ENCODE results near the gene NSD1.

The NSD1 gene

DNA sequence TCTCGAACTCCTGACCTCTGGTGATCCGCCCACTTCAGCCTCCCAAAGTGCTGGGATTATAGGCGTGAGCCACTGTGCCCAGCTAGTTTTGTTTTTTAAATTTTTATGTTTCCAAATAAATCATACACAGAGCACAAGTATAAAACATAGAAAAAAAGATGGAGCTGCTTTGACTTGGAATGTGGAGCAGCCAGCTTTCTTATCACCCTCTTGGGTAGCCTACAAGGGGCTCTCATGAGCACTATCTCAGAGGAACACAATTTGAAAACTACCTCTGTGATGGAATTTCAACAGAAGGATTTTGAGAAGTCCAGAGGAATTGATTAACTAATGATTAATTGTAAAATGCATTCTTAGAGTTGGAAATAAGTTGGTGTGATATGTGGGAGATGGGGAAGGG lies 45.9 kb downstream of the NSD1 start:
- no peak for DNase-seq

DNA sequence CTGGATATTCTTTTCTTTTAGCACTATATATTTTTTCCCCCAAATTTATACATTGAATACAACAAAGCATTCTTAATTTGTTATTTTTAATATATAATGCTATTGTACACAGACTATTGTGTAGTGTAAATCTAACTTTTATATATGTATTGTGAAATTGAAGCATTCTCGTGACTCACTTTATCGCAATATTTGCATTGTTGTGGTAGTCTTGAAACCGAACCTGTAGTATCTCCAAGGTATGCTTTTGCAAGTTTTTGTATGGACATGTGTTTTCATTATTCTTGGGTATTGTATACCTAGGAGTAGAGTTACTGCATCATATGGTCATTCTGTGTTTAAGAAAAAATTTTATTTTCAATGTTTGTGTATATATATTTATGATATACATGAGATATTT lies 49.6 kb downstream of the NSD1 start:
- DNase-seq = no peak

DNA sequence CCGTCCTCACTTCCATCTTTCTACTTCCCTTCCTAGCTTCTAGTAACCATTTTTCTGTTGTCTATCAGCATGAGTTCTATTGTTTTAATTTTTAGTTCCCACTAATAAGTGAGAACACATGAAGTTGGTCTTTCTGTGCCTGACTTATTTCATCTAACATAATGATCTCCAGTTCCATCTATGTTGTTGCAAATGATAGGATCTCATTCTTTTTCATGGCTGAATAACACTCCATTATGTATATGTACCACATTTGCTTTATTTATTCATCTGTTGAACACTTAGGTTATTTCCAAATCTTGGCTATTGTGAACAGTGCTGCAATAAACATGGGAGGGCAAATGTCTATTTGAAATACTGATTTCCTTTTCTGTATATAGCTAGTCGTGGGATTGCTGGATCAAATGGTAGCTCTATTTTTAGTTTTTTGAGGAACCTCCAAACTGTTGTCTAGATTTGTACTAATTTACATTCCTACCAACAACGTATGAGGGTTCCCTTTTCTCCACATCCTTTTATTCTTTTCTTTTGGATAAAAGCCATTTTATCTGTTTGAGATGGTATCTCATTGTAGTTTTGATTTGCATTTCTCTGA lies 50.3 kb downstream of the NSD1 start:
- no peak for DNase-seq

DNA sequence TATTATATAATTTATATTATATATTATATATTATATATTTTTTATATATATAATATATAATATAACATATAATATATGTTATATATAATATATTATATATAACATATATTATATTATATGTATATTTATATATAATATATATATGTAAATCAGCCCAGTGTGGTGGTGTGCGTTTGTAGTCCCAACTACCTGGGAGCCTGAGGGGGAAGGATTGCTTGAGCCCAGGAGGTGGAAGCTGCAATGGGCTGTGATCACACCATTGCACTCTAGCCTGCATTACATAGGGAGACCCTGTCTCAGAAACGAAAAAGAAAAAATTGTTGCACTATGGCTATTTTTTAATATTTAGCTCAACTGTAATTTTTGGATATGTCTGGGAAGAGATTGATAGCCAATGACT lies 52.4 kb downstream of the NSD1 start:
- no peak for DNase-seq

DNA sequence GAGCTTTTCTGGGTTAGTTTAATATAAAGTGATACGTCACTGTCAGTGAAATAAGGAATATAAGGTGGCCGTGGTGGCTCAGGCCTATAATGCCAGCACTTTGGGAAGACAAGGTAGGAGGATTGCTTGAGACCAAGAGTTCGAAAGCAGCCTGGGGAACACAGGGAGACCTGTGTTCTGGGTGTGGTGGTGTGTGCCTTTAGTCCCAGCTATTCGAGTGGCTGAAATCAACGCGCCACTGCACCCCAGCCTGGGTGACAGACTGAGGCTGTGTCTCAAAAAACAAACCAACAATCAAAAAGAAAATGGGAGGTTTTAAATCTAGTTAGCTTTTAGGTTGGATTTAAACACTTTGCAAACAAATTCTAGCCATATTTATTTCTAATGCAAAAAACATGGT lies 53.1 kb downstream of the NSD1 start:
- DNase-seq = no peak

GRCh38 chr5:177188775-177189174 lies 55.2 kb downstream of the NSD1 start:
- no peak for DNase-seq

DNA sequence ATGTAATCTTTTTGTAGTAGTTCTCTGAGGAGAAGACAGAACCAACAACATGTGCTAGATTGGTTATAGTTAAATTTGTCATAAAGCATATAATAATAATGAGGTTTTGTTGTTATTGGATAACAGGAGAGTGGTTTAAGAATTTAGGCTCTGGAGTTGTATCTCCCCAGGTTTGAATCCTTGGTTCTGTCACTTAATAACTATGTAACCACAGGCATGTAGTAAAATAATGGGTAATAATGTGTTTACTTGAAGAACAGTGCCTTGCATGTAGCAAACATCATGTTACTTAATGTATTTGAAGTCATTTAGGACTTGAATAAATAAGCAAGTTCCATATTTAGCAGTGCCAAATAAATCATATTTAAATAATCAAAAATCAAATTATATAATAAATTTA lies 55.8 kb downstream of the NSD1 start:
- DNase-seq = no peak

- DNase-seq = no peak
These were observed 56.4 kb downstream of the NSD1 start for GRCh38 chr5:177189965-177190364.

DNA sequence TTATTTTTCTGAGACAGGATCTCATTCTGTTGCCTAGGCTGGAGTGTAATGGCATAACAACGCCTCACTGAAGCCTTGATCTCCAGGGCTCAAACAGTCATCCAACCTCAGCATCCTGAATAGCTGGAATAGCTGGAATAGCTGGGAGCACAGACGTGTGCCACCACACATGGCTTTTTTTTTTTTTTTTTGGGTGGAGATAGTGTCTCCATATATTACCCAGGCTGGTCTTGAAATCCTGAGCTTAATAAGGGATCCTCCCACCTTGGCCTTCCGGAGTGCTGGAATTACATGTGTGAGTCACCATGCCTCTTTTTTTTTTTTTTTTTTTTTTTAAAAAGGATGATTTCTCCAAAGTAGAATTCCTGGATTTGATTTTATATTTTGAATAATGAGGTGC lies 60.7 kb downstream of the NSD1 start:
- no peak for DNase-seq

DNA sequence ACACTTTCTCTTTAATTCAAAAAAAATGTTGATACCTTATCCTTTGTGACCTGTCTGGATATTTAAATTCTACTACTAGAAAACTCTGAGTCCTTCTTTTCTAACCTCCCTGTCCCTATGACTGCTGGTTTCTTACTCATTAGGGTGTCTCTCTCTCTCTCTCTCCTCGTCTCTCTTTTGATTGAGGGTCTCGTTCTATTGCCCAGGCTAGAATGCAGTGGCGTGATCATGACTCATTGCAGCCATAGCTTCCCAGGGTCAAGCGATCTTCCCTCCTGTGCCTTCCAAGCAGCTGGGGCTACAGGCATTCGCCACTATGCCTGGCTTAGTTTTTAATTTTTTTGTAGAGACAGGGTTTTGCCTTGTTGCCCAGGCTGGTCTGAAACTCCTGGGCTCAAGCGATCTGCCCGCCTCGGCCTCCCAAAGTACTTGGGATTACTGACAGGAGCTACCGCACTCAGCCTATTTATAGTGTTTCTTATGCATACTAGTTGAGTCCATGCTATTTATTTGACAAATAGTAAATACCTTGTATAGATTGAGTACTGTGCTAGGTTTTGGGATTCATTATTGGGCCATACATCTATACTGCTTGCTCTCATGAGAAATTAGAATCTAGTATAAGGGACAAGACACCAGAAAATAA lies 61.9 kb downstream of the NSD1 start:
- no peak for DNase-seq

GRCh38 chr5:177198738-177199137 lies 65.2 kb downstream of the NSD1 start:
- no peak for DNase-seq

DNA sequence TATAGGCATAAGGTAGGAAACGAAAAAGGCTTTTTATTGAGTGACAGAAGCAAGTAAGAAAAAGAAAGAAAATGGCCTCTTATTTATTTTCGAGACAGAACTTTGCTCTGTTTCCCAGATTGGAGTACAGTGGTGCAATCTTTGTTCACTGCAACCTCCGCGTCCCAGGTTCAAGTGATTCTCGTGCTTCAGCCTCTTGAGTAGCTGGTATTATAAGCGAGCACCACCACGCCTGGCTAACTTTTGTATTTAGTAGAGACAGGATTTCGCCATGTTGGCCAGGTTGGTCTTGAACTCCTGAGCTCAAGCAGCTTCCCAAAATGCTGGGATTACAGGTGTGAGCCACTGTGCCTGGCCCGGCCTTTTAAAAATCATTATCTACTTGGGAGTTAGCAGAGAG lies 70.7 kb downstream of the NSD1 start:
- DNase-seq = no peak

DNA sequence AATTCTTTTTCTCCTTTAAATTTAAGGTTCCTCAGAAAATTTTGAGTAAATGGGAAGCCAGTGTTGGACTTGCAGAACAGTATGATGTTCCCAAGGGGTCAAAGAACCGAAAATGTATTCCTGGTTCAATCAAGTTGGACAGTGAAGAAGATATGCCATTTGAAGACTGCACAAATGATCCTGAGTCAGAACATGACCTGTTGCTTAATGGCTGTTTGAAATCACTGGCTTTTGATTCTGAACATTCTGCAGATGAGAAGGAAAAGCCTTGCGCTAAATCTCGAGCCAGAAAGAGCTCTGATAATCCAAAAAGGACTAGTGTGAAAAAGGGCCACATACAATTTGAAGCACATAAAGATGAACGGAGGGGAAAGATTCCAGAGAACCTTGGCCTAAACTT lies 76.0 kb downstream of the NSD1 start:
- DNase-seq = no peak

GRCh38 chr5:177212242-177212641 lies 78.7 kb downstream of the NSD1 start:
- no peak for DNase-seq

- DNase-seq = no peak
These were observed 87.0 kb downstream of the NSD1 start for GRCh38 chr5:177220576-177220975.

GRCh38 chr5:177222269-177222668 lies 88.7 kb downstream of the NSD1 start:
- DNase-seq = no peak

- no peak for DNase-seq
These were observed 92.2 kb downstream of the NSD1 start for GRCh38 chr5:177225798-177226197.

DNA sequence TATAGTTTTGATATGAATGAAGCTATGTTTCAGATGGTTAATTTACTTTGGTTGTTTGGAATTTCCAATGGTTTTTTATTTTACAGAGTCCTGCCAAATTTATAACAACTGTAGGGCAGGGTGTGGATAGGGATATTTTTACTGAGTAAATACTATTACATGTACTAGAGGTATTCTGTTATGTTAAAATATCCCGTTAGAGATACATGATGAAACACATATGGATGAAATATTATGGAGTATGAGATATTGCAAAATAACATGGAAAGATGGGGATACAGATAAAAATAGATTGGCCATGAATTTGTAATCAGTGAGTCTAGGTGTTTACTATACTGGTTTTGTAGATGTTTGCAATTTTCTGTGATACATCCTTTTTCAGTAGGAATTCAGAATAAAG lies 93.3 kb downstream of the NSD1 start:
- no peak for DNase-seq

DNA sequence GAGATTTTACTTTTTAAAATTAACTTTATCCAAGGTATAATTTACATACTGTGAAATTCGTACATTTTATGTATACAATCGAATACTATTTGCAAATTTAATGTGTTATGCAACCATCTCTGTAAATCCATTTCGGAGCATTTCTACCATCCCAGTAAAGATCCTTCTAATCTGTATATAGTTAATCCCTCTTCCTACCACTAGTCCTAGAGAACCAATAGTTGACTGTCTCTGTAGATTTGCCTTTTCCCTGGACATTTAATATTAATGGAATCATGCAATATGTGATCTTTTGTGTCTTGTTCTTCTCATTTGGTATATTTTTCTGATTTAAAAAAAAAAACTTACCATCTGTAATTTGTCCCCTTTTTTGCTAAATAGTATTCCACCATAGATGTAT lies 95.2 kb downstream of the NSD1 start:
- DNase-seq = no peak

- DNase-seq = no peak
These were observed 97.1 kb downstream of the NSD1 start for GRCh38 chr5:177230660-177231059.

DNA sequence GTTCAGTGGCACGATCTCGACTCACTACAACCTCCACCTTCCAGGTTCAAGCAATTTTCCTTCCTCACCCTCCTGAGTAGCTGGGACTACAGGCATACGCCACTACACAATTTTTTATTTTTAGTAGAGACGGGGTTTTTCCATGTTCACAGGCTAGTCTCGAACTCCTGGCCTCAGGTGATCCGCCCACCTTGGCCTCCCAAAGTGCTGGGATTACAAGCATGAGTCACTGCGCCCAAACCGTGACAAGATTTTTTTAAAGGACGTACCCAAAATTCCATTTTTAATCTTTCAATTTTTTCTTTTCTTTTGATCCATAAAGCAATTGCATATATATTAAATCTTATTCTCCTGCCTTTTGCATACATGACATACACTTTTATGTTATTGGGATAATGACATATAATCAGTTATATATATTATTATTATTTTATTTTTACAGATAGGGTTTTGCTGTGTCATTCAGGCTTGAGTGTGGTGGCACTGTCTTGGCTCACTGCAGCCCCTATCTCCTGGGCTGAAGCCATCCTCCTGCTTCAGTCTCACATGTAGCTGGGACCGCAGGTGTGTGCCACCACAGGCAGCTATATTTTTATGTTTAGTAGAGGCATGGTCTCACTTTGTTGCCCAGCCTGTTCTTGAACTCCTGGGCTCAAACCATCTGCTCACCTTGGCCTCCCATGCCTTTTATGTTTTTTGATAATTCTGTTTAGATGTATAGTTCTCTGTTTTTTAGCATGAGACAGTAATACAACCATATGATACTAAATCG lies 98.1 kb downstream of the NSD1 start:
- no peak for DNase-seq

GRCh38 chr5:177232358-177232757 lies 98.8 kb downstream of the NSD1 start:
- no peak for DNase-seq

GRCh38 chr5:177232761-177233160 lies 99.2 kb downstream of the NSD1 start:
- DNase-seq = no peak

GRCh38 chr5:177233206-177233605 lies 99.6 kb downstream of the NSD1 start:
- DNase-seq = no peak

- no peak for DNase-seq
These were observed 100.2 kb downstream of the NSD1 start for GRCh38 chr5:177233802-177234201.

Data from NCI-H1048 (cell line).